ENCODE results near the gene FAM111B. TPM values are rescaled to one million over a fixed set of nuclear protein-coding genes. Genes with fewer than 3 reads are reported as not detected.

Gene FAM111B
- polyA plus RNA-seq, 1 of the 3 experiments (the other 2 are of a cell fraction): 0.94 TPM

GRCh38 chr11:59142530-59143507 lies 35.8 kb downstream of the FAM111B start, which contains the start of gene FAM111A (continued):
- TF ChIP-seq TCF12 (IDR thresholded peaks at IDR 0.05): no peak
- TF ChIP-seq, protein P1, sequence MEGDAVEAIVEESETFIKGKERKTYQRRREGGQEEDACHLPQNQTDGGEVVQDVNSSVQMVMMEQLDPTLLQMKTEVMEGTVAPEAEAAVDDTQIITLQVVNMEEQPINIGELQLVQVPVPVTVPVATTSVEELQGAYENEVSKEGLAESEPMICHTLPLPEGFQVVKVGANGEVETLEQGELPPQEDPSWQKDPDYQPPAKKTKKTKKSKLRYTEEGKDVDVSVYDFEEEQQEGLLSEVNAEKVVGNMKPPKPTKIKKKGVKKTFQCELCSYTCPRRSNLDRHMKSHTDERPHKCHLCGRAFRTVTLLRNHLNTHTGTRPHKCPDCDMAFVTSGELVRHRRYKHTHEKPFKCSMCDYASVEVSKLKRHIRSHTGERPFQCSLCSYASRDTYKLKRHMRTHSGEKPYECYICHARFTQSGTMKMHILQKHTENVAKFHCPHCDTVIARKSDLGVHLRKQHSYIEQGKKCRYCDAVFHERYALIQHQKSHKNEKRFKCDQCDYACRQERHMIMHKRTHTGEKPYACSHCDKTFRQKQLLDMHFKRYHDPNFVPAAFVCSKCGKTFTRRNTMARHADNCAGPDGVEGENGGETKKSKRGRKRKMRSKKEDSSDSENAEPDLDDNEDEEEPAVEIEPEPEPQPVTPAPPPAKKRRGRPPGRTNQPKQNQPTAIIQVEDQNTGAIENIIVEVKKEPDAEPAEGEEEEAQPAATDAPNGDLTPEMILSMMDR (IDR thresholded peaks at IDR 0.05): peak; percentile 47
- TF ChIP-seq NRF1 (IDR thresholded peaks at IDR 0.05; ENCODE audit: low read depth, low read length): no peak; the same call in 1 of the 2 replicates
- no peak for TF ChIP-seq RAD21 (IDR thresholded peaks at IDR 0.05; ENCODE audit: low read length)
- peak; percentile 26; the same call in 1 of the 2 replicates for TF ChIP-seq TAF1 (IDR thresholded peaks at IDR 0.05; ENCODE audit: borderline replicate concordance, low read depth, low read length)
- TF ChIP-seq EZH2phosphoT487 (IDR thresholded peaks at IDR 0.05; ENCODE audit: borderline replicate concordance, low read depth): no peak
- TF ChIP-seq GABPA (IDR thresholded peaks at IDR 0.05; ENCODE audit: low read depth): peak; percentile 68

GRCh38 chr11:59144096-59144495 lies 37.1 kb downstream of the FAM111B start:
- Histone ChIP-seq H3K4me1 (ENCODE audit: control insufficient read depth in 1 of 2, insufficient read depth in 2 of 2, low read depth in 1 of 2, low read length in 1 of 2) (peaks cover 2 to 4% of the 10 kb centered on the region in 2 experiments; a peak in 2 of 4 replicates), H3K4me3 (ENCODE audit: low read depth in 2 of 2, low read length in 1 of 2) (no peak overlapping the region; a peak in 1 of 4 replicates), H3K27ac (ENCODE audit: low read depth in 2 of 2, low read length in 1 of 2) (peak overlapping the region in 1 of 2 experiments; percentile 71; a peak in 1 of 4 replicates), H3F3A (replicated peaks; ENCODE audit: insufficient read depth) (peaks cover 20% of the 10 kb centered on the region), H3K79me2 (ENCODE audit: insufficient read depth) (no peaks in the 10 kb centered on the region; the same call in 1 of the 2 replicates), H4K20me1 (ENCODE audit: insufficient read depth) (no peaks in the 10 kb centered on the region), H3K4me2 (peak overlapping the region; percentile 71), H2AFZ (ENCODE audit: low read depth) (peak overlapping the region; percentile 75), H3K27me3 (ENCODE audit: insufficient read depth) (no peaks in the 10 kb centered on the region), H3K36me3 (replicated peaks in 1 of 2; ENCODE audit: control insufficient read depth in 1 of 2, insufficient read depth in 2 of 2, low read length in 1 of 2) (peaks cover 2 to 4% of the 10 kb centered on the region in 2 experiments), H3K9me2 (no peaks in the 10 kb centered on the region), H3K9me3 (no peaks in the 10 kb centered on the region), H3K9ac (no peak overlapping the region)
- DNase-seq: no peak
- POLR2A ChIA-PET: no interaction called here
- 86% methylated on average over 1 of the region's 1 CpG for WGBS (ENCODE audit: low lambda C conversion rate)
- CTCF ChIA-PET: interaction anchor here (1.5 to 5.9 kb wide), 4 partner anchors 8 to 90 kb away, joined by 3 to 62 read pairs (median 21); no protein-coding TSS in a partner anchor
- TF ChIP-seq ELF1 (IDR thresholded peaks at IDR 0.05): no peak
- no peak for TF ChIP-seq MXI1 (IDR thresholded peaks at IDR 0.05; ENCODE audit: low read depth, low read length)

DNA sequence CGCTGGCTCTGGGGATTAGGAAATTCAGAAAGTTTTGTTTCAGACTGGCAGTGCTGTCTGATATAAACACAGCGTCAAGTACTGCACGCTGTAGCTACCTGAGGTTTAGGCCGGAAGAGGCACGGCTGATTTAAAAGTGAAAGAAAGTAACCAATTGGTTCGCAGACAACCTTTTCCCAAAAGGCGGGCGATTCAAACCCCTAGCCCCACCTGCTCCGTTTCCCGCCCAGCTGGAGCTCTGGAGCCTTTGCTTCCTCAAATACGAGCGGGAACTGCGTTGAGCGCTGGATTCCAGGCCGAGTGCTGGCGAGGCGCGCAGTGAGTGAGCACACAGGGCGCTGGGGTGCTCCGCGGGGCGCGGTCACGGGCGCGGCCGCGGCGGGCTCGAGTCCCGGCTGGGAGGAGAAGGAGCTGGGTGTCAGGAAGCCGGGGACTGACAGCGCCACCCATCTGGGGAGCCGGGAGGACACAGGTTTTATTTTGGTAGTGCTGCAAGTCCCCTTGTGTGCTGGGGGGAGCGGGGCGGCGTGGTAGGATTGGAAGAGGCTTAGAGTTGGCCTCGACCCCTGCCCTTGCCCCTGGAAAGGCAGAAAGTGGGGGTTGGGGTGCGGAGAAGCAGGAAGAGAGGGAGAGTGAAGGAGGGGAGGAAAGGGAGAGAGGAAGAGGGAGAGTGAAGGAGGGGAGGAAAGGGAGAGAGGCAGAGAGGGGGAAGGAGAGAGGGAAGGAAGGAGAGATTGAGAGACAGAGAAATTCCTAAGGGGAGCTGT lies 37.7 kb downstream of the FAM111B start:
- H3K27ac ChIP-seq (ENCODE audit: low read depth in 2 of 2, low read length in 1 of 2): peak overlapping the region in 1 of 2 experiments; percentile 71; a peak in 1 of 4 replicates
- H4K20me1 ChIP-seq (ENCODE audit: insufficient read depth): no peaks in the 10 kb centered on the region
- H3K9me3 ChIP-seq: no peaks in the 10 kb centered on the region
- H3K79me2 ChIP-seq (ENCODE audit: insufficient read depth): no peaks in the 10 kb centered on the region; the same call in 1 of the 2 replicates
- H3K4me2 ChIP-seq: peak overlapping the region; percentile 71
- ChIA-PET POLR2A (no interaction called here), CTCF (interaction anchor here (1.5 to 5.9 kb wide), 5 partner anchors 9 to 91 kb away, joined by 3 to 62 read pairs (median 10); partner anchors contain the start of gene DTX4)
- peak overlapping the region; percentile 75 for H2AFZ ChIP-seq (ENCODE audit: low read depth)
- H3K9ac ChIP-seq: no peak overlapping the region
- no peaks in the 10 kb centered on the region for H3K9me2 ChIP-seq
- H3K27me3 ChIP-seq (ENCODE audit: insufficient read depth): no peaks in the 10 kb centered on the region
- 60% methylated on average over 17 of the region's 39 CpGs for WGBS (ENCODE audit: low lambda C conversion rate)
- peak overlapping the region; percentile 34 to 49; a peak in 3 of 4 replicates for H3K4me3 ChIP-seq (ENCODE audit: low read depth in 2 of 2, low read length in 1 of 2)
- H3F3A ChIP-seq (replicated peaks; ENCODE audit: insufficient read depth): peaks cover 20% of the 10 kb centered on the region
- peaks cover 0 to 4% of the 10 kb centered on the region in 2 experiments for H3K36me3 ChIP-seq (replicated peaks in 1 of 2; ENCODE audit: control insufficient read depth in 1 of 2, insufficient read depth in 2 of 2, low read length in 1 of 2)
- TF ChIP-seq, protein P2, sequence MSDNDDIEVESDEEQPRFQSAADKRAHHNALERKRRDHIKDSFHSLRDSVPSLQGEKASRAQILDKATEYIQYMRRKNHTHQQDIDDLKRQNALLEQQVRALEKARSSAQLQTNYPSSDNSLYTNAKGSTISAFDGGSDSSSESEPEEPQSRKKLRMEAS (IDR thresholded peaks at IDR 0.05; ENCODE audit: low read depth): peak; percentile 83
- TF ChIP-seq SIN3A (IDR thresholded peaks at IDR 0.05; ENCODE audit: borderline replicate concordance, low read depth, low read length) (0 out of 2 replicates have a peak, but pooled peaks have one; percentile 44), JUND (IDR thresholded peaks at IDR 0.05) (no peak), TCF12 (IDR thresholded peaks at IDR 0.05) (no peak), NRF1 (IDR thresholded peaks at IDR 0.05; ENCODE audit: low read depth, low read length) (no peak), FOXJ3 (CRISPR knock-in tag; IDR thresholded peaks at IDR 0.05) (no peak), MXI1 (IDR thresholded peaks at IDR 0.05; ENCODE audit: low read depth, low read length) (no peak), USF2 (IDR thresholded peaks at IDR 0.05; ENCODE audit: borderline replicate concordance, low read depth, low read length) (no peak), ELF1 (IDR thresholded peaks at IDR 0.05) (0 out of 2 replicates have a peak, but pooled peaks have one; percentile 22)
- TF ChIP-seq, protein P1 (IDR thresholded peaks at IDR 0.05): 0 out of 2 replicates have a peak, but pooled peaks have one; percentile 17
- peak; percentile 20 for DNase-seq
- peaks cover 2 to 4% of the 10 kb centered on the region in 2 experiments; a peak in 2 of 4 replicates for H3K4me1 ChIP-seq (ENCODE audit: control insufficient read depth in 1 of 2, insufficient read depth in 2 of 2, low read depth in 1 of 2, low read length in 1 of 2)
